Measurements from ENCODE around the gene ZGPAT. TPM values are rescaled to one million over a fixed set of nuclear protein-coding genes. Genes with fewer than 3 reads are reported as not detected.

ZGPAT gene
- total RNA-seq, 4 donors from 2014 or later, result 22.5 to 38.9 (median 28.6) TPM

DNA sequence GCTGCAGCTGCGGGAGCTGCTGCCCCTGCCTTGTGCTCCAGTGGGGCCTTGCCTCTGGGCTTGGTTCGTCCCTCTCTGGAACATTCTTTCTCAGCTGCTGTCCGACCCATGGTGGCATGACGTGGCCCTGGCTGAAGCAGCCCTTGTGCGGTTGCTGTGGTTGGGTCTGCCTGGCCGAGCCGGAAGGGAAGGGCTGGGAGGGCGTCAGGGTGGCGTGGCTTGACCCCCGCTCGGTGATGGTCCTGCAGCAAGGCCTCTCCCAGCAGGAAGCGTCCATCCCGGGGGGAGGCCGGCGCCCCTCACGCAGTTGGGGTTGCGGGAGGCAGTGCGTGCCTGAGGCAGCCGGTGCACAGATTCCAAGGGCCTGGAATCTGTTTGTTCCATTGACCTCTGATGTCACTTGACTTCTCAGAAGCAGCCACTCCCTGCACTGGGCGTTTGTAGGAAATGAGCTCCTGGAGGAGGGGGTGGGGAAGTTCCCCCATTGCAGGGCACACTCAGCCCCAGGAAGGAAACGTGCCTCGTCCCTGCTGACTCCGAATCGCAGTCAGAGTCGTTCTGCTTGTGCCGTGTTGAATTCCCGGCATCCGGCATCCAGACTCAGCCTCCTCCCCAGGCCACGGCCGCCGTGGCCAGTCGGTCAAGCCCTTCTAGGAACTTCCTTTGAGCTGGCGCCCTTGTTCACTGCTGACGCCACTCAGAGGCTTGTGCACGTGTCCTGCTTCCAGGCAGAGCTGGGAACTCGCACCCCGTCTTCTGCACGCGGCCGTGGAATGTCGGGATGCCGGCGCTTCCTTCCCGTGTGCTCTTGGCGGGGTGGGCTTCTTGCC lies 21.1 kb upstream of the ZGPAT start:
- no peaks in the 10 kb centered on the region for H3K27me3 ChIP-seq
- DNase-seq (ENCODE audit: extremely low spot score), result peak; percentile 95
- H3K36me3 ChIP-seq, result peaks cover 0 to 13% (median 5%) of the 10 kb centered on the region in 4 donors
- TF ChIP-seq EP300 (IDR thresholded peaks at IDR 0.05) (peak; percentile 81), POLR2AphosphoS5 (IDR thresholded peaks at IDR 0.05) (peak; percentile 67 to 77), POLR2A (IDR thresholded peaks at IDR 0.05; ENCODE audit: low read depth) (no peak)
- TF ChIP-seq, protein P1, sequence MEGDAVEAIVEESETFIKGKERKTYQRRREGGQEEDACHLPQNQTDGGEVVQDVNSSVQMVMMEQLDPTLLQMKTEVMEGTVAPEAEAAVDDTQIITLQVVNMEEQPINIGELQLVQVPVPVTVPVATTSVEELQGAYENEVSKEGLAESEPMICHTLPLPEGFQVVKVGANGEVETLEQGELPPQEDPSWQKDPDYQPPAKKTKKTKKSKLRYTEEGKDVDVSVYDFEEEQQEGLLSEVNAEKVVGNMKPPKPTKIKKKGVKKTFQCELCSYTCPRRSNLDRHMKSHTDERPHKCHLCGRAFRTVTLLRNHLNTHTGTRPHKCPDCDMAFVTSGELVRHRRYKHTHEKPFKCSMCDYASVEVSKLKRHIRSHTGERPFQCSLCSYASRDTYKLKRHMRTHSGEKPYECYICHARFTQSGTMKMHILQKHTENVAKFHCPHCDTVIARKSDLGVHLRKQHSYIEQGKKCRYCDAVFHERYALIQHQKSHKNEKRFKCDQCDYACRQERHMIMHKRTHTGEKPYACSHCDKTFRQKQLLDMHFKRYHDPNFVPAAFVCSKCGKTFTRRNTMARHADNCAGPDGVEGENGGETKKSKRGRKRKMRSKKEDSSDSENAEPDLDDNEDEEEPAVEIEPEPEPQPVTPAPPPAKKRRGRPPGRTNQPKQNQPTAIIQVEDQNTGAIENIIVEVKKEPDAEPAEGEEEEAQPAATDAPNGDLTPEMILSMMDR (IDR thresholded peaks at IDR 0.05), result no peak
- peak overlapping the region; percentile 16 to 36 (median 24) for H3K4me3 ChIP-seq
- 30% methylated on average over 22 of the region's 45 CpGs for WGBS
- peak overlapping the region; percentile 72 to 85 (median 82) for H3K27ac ChIP-seq (replicated peaks in 1 of 4)
- no peaks in the 10 kb centered on the region for H3K9me3 ChIP-seq
- intact Hi-C loops (cut with DNase I), result no loop called here
- H3K4me1 ChIP-seq, result peaks cover 60 to 76% (median 70%) of the 10 kb centered on the region in 4 donors

DNA sequence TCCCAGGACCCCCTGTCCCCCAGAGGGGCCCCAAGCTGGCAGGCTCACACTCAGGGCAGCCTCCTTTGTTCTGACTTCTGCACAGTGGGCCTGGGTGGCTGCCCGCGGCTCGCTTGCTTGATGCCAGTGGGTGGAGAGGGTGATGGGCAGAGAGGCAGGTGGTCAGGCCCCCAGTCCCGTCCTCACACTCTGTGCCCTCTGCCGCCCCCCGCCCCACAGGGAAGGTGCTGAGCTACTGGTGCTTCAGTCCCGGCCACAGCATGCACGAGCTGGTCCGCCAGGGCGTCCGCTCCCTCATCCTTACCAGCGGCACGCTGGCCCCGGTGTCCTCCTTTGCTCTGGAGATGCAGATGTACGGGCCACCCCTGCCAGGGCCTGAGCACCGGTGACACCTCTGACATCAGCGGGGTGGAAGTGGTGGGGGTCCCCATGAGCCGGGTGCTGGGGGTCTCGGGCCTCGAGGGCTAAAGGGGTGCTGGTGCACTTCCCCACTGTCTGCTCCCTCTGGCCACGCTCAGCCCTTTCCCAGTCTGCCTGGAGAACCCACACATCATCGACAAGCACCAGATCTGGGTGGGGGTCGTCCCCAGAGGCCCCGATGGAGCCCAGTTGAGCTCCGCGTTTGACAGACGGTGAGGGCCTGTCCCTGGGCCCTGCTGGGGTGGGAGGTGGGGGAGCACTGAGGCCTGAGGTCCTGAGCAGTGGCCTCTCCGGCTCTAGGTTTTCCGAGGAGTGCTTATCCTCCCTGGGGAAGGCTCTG lies 20.2 kb upstream of the ZGPAT start:
- no peaks in the 10 kb centered on the region for H3K27me3 ChIP-seq
- H3K4me3 ChIP-seq, result peak overlapping the region in 3 of 4 donors; percentile 16 to 36 (median 21)
- peaks cover 51 to 73% (median 68%) of the 10 kb centered on the region in 4 donors for H3K4me1 ChIP-seq
- WGBS, result 87% methylated on average over 10 of the region's 29 CpGs
- H3K9me3 ChIP-seq, result no peaks in the 10 kb centered on the region
- DNase-seq (ENCODE audit: extremely low spot score), result no peak
- TF ChIP-seq EP300 (IDR thresholded peaks at IDR 0.05), result no peak
- TF ChIP-seq, protein P1 (IDR thresholded peaks at IDR 0.05), result no peak
- TF ChIP-seq POLR2AphosphoS5 (IDR thresholded peaks at IDR 0.05), result no peak
- no peak for TF ChIP-seq POLR2A (IDR thresholded peaks at IDR 0.05; ENCODE audit: low read depth)
- peak overlapping the region; percentile 72 to 85 (median 82) for H3K27ac ChIP-seq (replicated peaks in 1 of 4)
- intact Hi-C loops (cut with DNase I), result no loop called here
- H3K36me3 ChIP-seq, result peaks cover 0 to 13% (median 5%) of the 10 kb centered on the region in 4 donors

DNA sequence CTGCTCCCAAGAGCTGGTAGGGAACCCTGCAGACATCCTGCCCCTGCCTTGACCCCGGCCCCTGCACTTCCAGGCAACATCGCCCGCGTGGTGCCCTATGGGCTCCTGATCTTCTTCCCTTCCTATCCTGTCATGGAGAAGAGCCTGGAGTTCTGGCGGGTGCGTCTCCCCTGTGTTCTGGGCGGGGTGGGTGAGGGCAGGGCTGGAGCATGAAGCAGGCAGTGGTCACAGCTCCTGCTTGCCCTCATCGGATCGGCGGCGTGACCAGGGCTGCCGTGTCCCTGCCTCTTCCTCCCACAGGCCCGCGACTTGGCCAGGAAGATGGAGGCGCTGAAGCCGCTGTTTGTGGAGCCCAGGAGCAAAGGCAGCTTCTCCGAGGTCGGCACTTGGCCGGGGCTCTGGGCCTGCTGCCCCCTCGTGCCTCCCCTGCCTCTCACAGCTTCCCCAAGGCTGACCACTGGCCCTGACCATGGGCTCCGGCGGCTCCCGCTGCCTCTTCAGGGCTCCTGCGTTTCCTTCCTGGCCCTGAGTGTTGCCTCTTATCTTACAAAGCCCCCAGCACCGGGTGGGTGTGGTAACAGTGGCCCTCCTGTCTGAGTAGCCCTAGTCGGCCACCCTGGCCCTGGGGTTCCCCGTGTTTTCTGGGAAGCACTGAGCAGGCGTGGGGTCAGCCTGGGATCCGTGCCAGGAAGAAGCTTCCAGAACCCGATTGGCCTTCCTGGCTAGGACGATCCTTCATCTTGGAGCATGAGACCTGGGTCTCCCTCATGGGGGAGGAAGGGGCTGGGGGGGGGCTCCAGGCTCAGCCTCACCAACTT lies 19.4 kb upstream of the ZGPAT start:
- no peak overlapping the region for H3K4me3 ChIP-seq
- H3K9me3 ChIP-seq, result no peaks in the 10 kb centered on the region
- H3K4me1 ChIP-seq, result peaks cover 43 to 70% (median 62%) of the 10 kb centered on the region in 4 donors
- TF ChIP-seq EP300 (IDR thresholded peaks at IDR 0.05) (no peak), POLR2AphosphoS5 (IDR thresholded peaks at IDR 0.05) (peak in 1 of 2 donors; percentile 18)
- H3K36me3 ChIP-seq, result peaks cover 0 to 13% (median 7%) of the 10 kb centered on the region in 4 donors
- no peaks in the 10 kb centered on the region for H3K27me3 ChIP-seq
- no peak for DNase-seq (ENCODE audit: extremely low spot score)
- H3K27ac ChIP-seq (replicated peaks in 1 of 4), result peak overlapping the region; percentile 72 to 85 (median 82)
- WGBS, result 62% methylated on average over 25 of the region's 31 CpGs
- intact Hi-C loops (cut with DNase I), result no loop called here

DNA sequence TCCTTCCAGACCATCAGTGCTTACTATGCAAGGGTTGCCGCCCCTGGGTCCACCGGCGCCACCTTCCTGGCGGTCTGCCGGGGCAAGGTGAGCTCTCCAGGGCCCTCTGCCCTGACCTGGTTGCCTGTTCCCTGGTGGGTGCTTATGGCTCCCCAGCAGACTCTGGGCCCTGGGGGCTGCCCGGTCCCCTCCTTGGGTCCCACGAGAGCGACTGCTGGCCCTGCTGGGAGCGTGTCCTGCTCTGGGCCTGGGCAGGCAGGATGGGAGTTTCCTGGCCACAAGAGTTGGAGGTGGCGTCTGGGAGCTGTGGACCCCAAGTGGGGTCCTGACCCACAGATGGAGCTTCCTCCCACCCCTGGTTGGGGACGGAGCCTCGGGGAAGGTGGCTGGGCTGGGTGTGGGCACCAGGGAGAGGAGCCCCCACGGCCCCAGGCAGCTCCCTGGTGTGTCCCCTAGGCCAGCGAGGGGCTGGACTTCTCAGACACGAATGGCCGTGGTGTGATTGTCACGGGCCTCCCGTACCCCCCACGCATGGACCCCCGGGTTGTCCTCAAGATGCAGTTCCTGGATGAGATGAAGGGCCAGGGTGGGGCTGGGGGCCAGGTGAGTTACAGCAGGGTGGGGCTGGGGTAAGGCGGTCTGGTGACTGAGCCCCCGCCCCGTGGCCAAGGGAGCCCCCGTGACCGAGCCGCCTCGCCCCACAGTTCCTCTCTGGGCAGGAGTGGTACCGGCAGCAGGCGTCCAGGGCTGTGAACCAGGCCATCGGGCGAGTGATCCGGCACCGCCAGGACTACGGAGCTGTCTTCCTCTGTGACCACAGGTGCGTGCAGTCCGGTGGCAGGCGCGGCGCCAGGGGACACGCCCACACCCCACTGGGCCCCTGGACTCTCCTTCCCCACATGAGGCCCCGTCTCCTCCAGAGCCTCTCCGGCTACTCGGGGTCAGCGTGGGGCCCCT lies 18.5 kb upstream of the ZGPAT start:
- H3K4me1 ChIP-seq, result peaks cover 41 to 70% (median 61%) of the 10 kb centered on the region in 4 donors
- intact Hi-C loops (cut with DNase I), result no loop called here
- no peak overlapping the region for H3K4me3 ChIP-seq
- TF ChIP-seq, protein P1 (IDR thresholded peaks at IDR 0.05), result no peak
- TF ChIP-seq POLR2AphosphoS5 (IDR thresholded peaks at IDR 0.05) (no peak), EP300 (IDR thresholded peaks at IDR 0.05) (no peak), POLR2A (IDR thresholded peaks at IDR 0.05; ENCODE audit: low read depth) (no peak)
- peaks cover 0 to 21% (median 15%) of the 10 kb centered on the region in 4 donors for H3K36me3 ChIP-seq
- no peaks in the 10 kb centered on the region for H3K27me3 ChIP-seq
- H3K27ac ChIP-seq (replicated peaks in 1 of 4), result peak overlapping the region; percentile 72 to 85 (median 82)
- no peak for DNase-seq (ENCODE audit: extremely low spot score)
- 92% methylated on average over 38 of the region's 44 CpGs for WGBS
- no peaks in the 10 kb centered on the region for H3K9me3 ChIP-seq
